PC-3 (cell line): ENCODE results near the gene EHBP1. TPM values are rescaled to one million over a fixed set of nuclear protein-coding genes. Genes with fewer than 3 reads are reported as not detected.

ENCODE experiments used
- ATAC-seq: fragments of 200-7000 bp; cut with Tn5 transposase; 2 replicates; pipeline ENCODE4 v1.9.1; 2020; ENCODE audit warnings: mild to moderate bottlenecking, moderate library complexity
- BruUV-seq: library from RNA; stranded (reverse); fragments of 400-500 nt; replicated peaks from 2 replicates; lab custom pipeline; 2021; lab: Mats Ljungman, UMichigan
- CTCF ChIA-PET: fragments of 300-600 bp; sonication (Branson Sonifier 250); formaldehyde crosslinking; loops from one replicate; lab custom pipeline; 2022; ENCODE audit warnings: antibody characterized with exemption; lab: Charles Lee
- POLR2A ChIA-PET: fragments of 300-600 bp; sonication (Branson Sonifier 250); formaldehyde crosslinking; loops from one replicate; lab custom pipeline; 2022; ENCODE audit warnings: antibody characterized with exemption; ENCODE audit not compliant: unreplicated experiment; lab: Charles Lee
- DNase-seq: peaks from one replicate; pipeline ENCODE4 v3.0.0-alpha.2; 2015
- H2AFZ ChIP-seq: fragments of 300-600 bp; sonication (generic); 2 replicates; pipeline ENCODE4 v1.6.0; 2016; ENCODE audit warnings: antibody characterized with exemption, low read length
- H3F3A ChIP-seq: fragments of 300-600 bp; sonication (generic); one replicate; pipeline ENCODE4 v1.6.0; 2017; ENCODE audit warnings: antibody characterized with exemption, low read length, control low read depth, mild to moderate bottlenecking; ENCODE audit not compliant: unreplicated experiment
- H3K27ac ChIP-seq: fragments of 300-600 bp; sonication (generic); 2 replicates; pipeline ENCODE4 v1.5.1; 2016; ENCODE audit warnings: mild to moderate bottlenecking, low read length
- H3K27me3 ChIP-seq: fragments of 300-600 bp; sonication (generic); 2 replicates; pipeline ENCODE4 v1.6.1; 2016; ENCODE audit warnings: low read length, mixed read lengths
- H3K36me3 ChIP-seq: fragments of 300-600 bp; sonication (generic); 2 replicates; pipeline ENCODE4 v1.6.1; 2016; ENCODE audit warnings: low read depth, mixed run types, low read length, mixed read lengths
- H3K4me1 ChIP-seq: fragments of 300-600 bp; sonication (generic); 2 replicates; pipeline ENCODE4 v1.5.1; 2016; ENCODE audit warnings: low read length; ENCODE audit not compliant: insufficient read depth
- H3K4me2 ChIP-seq: fragments of 300-600 bp; sonication (generic); 2 replicates; pipeline ENCODE4 v1.6.0; 2016; ENCODE audit warnings: low read length
- H3K4me3 ChIP-seq: fragments of 300-600 bp; sonication (generic); 2 replicates; pipeline ENCODE4 v1.5.1; 2016; ENCODE audit warnings: mild to moderate bottlenecking, low read length, mixed read lengths
- H3K79me2 ChIP-seq: fragments of 300-600 bp; sonication (generic); 2 replicates; pipeline ENCODE4 v1.6.1; 2017; ENCODE audit warnings: low read length, mixed read lengths
- H3K9ac ChIP-seq: fragments of 300-600 bp; sonication (generic); 2 replicates; pipeline ENCODE4 v1.6.0; 2016; ENCODE audit warnings: mild to moderate bottlenecking, low read length
- H3K9me2 ChIP-seq: fragments of 300-600 bp; sonication (generic); replicated peaks from 2 replicates; pipeline ENCODE4 v1.6.1; 2016; ENCODE audit warnings: mixed run types, low read length, mixed read lengths
- H3K9me3 ChIP-seq: fragments of 300-600 bp; sonication (generic); 2 replicates; pipeline ENCODE4 v1.6.1; 2016; ENCODE audit warnings: low read length, mixed read lengths
- H4K20me1 ChIP-seq: fragments of 300-600 bp; sonication (generic); 2 replicates; pipeline ENCODE4 v1.6.1; 2016; ENCODE audit warnings: low read length, mixed read lengths
- CTCF ChIP-seq: fragments of 300-600 bp; sonication (generic); conservative IDR thresholded peaks from 2 replicates; pipeline ENCODE4 v1.5.1; 2017; ENCODE audit warnings: antibody characterized with exemption, low read depth, mild to moderate bottlenecking, low read length
- EZH2 ChIP-seq: fragments of 300-600 bp; sonication (generic); IDR thresholded peaks from one replicate; pipeline ENCODE4 v1.6.1; 2017; ENCODE audit warnings: antibody characterized with exemption, mild to moderate bottlenecking, low read length; ENCODE audit not compliant: unreplicated experiment
- EZH2phosphoT487 ChIP-seq: fragments of 300-600 bp; sonication (generic); IDR thresholded peaks from 2 replicates; pipeline ENCODE4 v1.6.1; 2018; ENCODE audit warnings: mild to moderate bottlenecking, antibody characterized with exemption, low read length, borderline replicate concordance
- intact Hi-C: fragments of 100-400 bp; cut with micrococcal nuclease; formaldehyde crosslinking; loops from 2 replicates; pipeline ENCODE4 v1.9.0; 2023
- total RNA-seq: library from RNA; depleted of rRNA; stranded (reverse); fragments of >200 nt; gene quantifications from 2 replicates; pipeline ENCODE4 v1.2.3, GENCODE V29; 2014

The EHBP1 gene
- total RNA-seq, 1 experiment from 2014 or later: 25.7 TPM

GRCh38 chr2:62884086-62884485 lies 178.6 kb downstream of the EHBP1 start:
- no peaks in the 10 kb centered on the region for H3K9me3 ChIP-seq
- no peaks in the 10 kb centered on the region for H3K27me3 ChIP-seq
- no peak overlapping the region for H3K9ac ChIP-seq
- DNase-seq: no peak
- no peaks in the 10 kb centered on the region for H3K9me2 ChIP-seq
- POLR2A ChIA-PET: no interaction called here
- H3K27ac ChIP-seq: no peak overlapping the region
- no peak overlapping the region for H2AFZ ChIP-seq
- no peaks in the 10 kb centered on the region for H3K79me2 ChIP-seq
- no peaks in the 10 kb centered on the region for H3K4me1 ChIP-seq
- no peaks in the 10 kb centered on the region for H3F3A ChIP-seq
- no peak for ATAC-seq
- intact Hi-C loops: no loop called here
- H3K4me2 ChIP-seq: no peak overlapping the region
- TF ChIP-seq EZH2phosphoT487 (no peak), CTCF (no peak), EZH2 (no peak)
- H3K36me3 ChIP-seq: no peaks in the 10 kb centered on the region
- BruUV-seq: no TSS peak
- CTCF ChIA-PET: no interaction called here
- no peak overlapping the region for H3K4me3 ChIP-seq
- H4K20me1 ChIP-seq: no peaks in the 10 kb centered on the region

- no peak overlapping the region for H3K4me2 ChIP-seq
- CTCF ChIA-PET: no interaction called here
- no peaks in the 10 kb centered on the region for H3K9me3 ChIP-seq
- no peak overlapping the region for H3K27ac ChIP-seq
- no peaks in the 10 kb centered on the region for H3K27me3 ChIP-seq
- intact Hi-C loops: no loop called here
- H3K4me3 ChIP-seq: no peak overlapping the region
- no peaks in the 10 kb centered on the region for H3F3A ChIP-seq
- no peaks in the 10 kb centered on the region for H3K79me2 ChIP-seq
- POLR2A ChIA-PET: no interaction called here
- H3K9ac ChIP-seq: no peak overlapping the region
- no peaks in the 10 kb centered on the region for H3K9me2 ChIP-seq
- H4K20me1 ChIP-seq: no peaks in the 10 kb centered on the region
- BruUV-seq: no TSS peak
- H3K4me1 ChIP-seq: no peaks in the 10 kb centered on the region
- DNase-seq (no peak), ATAC-seq (no peak)
- H3K36me3 ChIP-seq: no peaks in the 10 kb centered on the region
- TF ChIP-seq CTCF (no peak), EZH2 (no peak), EZH2phosphoT487 (no peak)
- H2AFZ ChIP-seq: no peak overlapping the region
Measured at GRCh38 chr2:62884514-62884913, 179.0 kb downstream of the EHBP1 start.

GRCh38 chr2:62894966-62895631 lies 189.6 kb downstream of the EHBP1 start:
- Histone ChIP-seq H3K9me3 (no peaks in the 10 kb centered on the region), H3K4me1 (peaks cover 31% of the 10 kb centered on the region), H3K79me2 (no peaks in the 10 kb centered on the region), H3K27me3 (no peaks in the 10 kb centered on the region), H4K20me1 (no peaks in the 10 kb centered on the region), H3K4me2 (no peak overlapping the region), H3K36me3 (no peaks in the 10 kb centered on the region), H3K4me3 (no peak overlapping the region), H2AFZ (no peak overlapping the region), H3F3A (peaks cover 4% of the 10 kb centered on the region), H3K27ac (peak overlapping the region; percentile 25; the same call in 1 of the 2 replicates), H3K9me2 (no peaks in the 10 kb centered on the region), H3K9ac (no peak overlapping the region)
- no peak for TF ChIP-seq EZH2
- DNase-seq: no peak
- POLR2A ChIA-PET: no interaction called here
- no peak for ATAC-seq
- intact Hi-C loops: no loop called here
- CTCF ChIA-PET: no interaction called here
- no TSS peak for BruUV-seq
